Measurements from ENCODE around the gene CISH. TPM values are rescaled to one million over a fixed set of nuclear protein-coding genes. Genes with fewer than 3 reads are reported as not detected.

Gene CISH
- total RNA-seq, 1 experiment from 2014 or later: 1.7 TPM

DNA sequence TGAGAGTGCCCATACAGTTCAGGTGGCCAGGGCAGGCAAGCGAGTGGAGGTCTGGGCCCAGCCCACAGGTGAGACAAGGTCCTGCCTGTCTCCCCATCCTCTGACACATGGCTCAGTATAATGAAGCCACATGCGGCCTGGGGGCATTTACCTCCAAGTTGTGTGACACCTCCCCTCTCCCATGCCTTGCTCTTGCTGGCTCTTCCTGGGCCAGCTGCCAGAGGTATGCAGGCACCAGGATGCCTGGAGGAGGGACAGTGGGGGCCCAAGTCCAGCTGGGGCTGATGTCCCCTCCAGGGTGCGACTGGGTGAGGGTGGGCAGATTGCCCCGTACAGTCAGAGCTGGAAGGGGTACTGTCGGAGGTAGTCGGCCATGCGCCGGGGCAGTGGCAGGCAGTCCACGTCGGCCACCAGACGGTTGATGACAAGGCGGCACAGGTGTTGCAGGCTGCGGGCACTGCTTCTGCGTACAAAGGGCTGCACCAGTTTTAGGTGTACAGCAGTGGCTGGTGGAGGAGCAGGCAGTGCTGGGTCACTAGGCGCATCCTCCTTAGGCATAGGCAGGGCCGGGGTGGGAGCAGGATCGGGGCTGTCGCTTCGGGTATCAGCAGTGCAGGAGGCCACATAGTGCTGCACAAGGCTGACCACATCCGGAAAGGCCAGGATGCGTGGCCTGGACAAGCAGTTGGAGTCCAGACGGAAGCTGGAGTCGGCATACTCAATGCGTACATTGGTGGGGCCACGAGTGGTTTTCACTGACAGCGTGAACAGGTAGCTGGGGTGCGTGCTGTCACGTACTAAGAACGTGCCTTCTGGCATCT is 4.1 kb downstream of the CISH start:
- Histone ChIP-seq H4K20me1 (ENCODE audit: control insufficient read depth, insufficient read depth, insufficient read length) (no peaks in the 10 kb centered on the region), H3K56ac (ENCODE audit: insufficient read length, low read depth, low read length) (no peak overlapping the region), H2AK5ac (ENCODE audit: insufficient read length, low read length) (no peak overlapping the region), H3K79me2 (ENCODE audit: insufficient read depth, low read length) (no peaks in the 10 kb centered on the region), H3K18ac (ENCODE audit: insufficient read length, low read depth, low read length) (no peak overlapping the region), H3K4me2 (ENCODE audit: insufficient read depth, insufficient read length, low read length) (no peak overlapping the region), H4K8ac (replicated peaks; ENCODE audit: insufficient read length, low read depth, low read length) (no peak overlapping the region), H4K91ac (ENCODE audit: insufficient read length, low read depth, low read length) (no peak overlapping the region), H2BK15ac (ENCODE audit: low read depth, low read length) (no peak overlapping the region), H2BK5ac (ENCODE audit: insufficient read length, low read length) (no peak overlapping the region), H3K4ac (ENCODE audit: low read depth, low read length) (no peak overlapping the region), H3K23ac (ENCODE audit: insufficient read length, low read depth, low read length) (no peak overlapping the region), H2BK120ac (ENCODE audit: low read depth, low read length, poor library complexity, severe bottlenecking) (no peak overlapping the region), H2BK20ac (ENCODE audit: low read depth, low read length, poor library complexity, severe bottlenecking) (no peak overlapping the region), H3K9ac (ENCODE audit: extremely low read depth, insufficient read length, low read length) (no peak overlapping the region), H3K79me1 (ENCODE audit: insufficient read depth, low read depth, low read length, poor library complexity, severe bottlenecking) (no peaks in the 10 kb centered on the region), H4K5ac (ENCODE audit: insufficient read length, low read depth, low read length) (no peak overlapping the region), H3K27me3 (ENCODE audit: insufficient read depth, low read length) (peaks cover 5% of the 10 kb centered on the region; the same call in 1 of the 2 replicates), H3K14ac (ENCODE audit: insufficient read depth, low read length) (no peak overlapping the region), H3K23me2 (ENCODE audit: insufficient read length, low read depth, low read length, poor library complexity, severe bottlenecking) (peaks cover 12% of the 10 kb centered on the region), H2BK12ac (ENCODE audit: insufficient read length, low read depth, low read length) (no peak overlapping the region), H3T11ph (ENCODE audit: low read length) (no peak overlapping the region), H2AFZ (ENCODE audit: low read length) (no peak overlapping the region), H3K4me1 (ENCODE audit: insufficient read depth, low read length) (no peaks in the 10 kb centered on the region), H3K9me3 (ENCODE audit: control insufficient read depth, low read depth, low read length) (no peaks in the 10 kb centered on the region), H3K27ac (ENCODE audit: insufficient read length, low read depth, low read length) (no peak overlapping the region)
- Mint-ChIP-seq H3K36me3 (ENCODE audit: insufficient read depth in 1 of 3, low read depth in 3 of 3) (peaks cover 0 to 1% (median 0%) of the 10 kb centered on the region in 3 experiments; a peak in 1 of 7 replicates), H3K9me3 (no peaks in the 10 kb centered on the region), H3K27me3 (ENCODE audit: low read depth) (peaks cover 30% of the 10 kb centered on the region), H3K4me3 (no peak overlapping the region), H3K4me1 (peaks cover 13 to 16% of the 10 kb centered on the region in 2 experiments), H3K27ac (no peak overlapping the region)
- TF ChIP-seq, protein P1, sequence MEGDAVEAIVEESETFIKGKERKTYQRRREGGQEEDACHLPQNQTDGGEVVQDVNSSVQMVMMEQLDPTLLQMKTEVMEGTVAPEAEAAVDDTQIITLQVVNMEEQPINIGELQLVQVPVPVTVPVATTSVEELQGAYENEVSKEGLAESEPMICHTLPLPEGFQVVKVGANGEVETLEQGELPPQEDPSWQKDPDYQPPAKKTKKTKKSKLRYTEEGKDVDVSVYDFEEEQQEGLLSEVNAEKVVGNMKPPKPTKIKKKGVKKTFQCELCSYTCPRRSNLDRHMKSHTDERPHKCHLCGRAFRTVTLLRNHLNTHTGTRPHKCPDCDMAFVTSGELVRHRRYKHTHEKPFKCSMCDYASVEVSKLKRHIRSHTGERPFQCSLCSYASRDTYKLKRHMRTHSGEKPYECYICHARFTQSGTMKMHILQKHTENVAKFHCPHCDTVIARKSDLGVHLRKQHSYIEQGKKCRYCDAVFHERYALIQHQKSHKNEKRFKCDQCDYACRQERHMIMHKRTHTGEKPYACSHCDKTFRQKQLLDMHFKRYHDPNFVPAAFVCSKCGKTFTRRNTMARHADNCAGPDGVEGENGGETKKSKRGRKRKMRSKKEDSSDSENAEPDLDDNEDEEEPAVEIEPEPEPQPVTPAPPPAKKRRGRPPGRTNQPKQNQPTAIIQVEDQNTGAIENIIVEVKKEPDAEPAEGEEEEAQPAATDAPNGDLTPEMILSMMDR (conservative IDR thresholded peaks at IDR 0.05): no peak
- no peak for DNase-seq
- no CpG with 5 or more reads among the region's 29 CpGs for WGBS (ENCODE audit: extremely low coverage, insufficient read length, low lambda C conversion rate)

All from H9 (cell line).